DOHH2 (cell line): Measurements from ENCODE around the gene PTPN14.

ENCODE experiments used
- CTCF ChIP-seq: fragments of 200-600 bp; sonication (generic); IDR thresholded peaks from one replicate; pipeline ENCODE4 v1.5.1; 2014; ENCODE audit warnings: antibody characterized with exemption, mild to moderate bottlenecking, low read depth, low read length; ENCODE audit not compliant: poor library complexity, severe bottlenecking
- EZH2phosphoT487 ChIP-seq: fragments of 200-600 bp; sonication (generic); IDR thresholded peaks from 2 replicates; pipeline ENCODE4 v1.6.1; 2017; ENCODE audit warnings: borderline replicate concordance, mild to moderate bottlenecking, antibody characterized with exemption, low read length, moderate library complexity, mixed read lengths

- no peak for TF ChIP-seq CTCF
- no peak for TF ChIP-seq EZH2phosphoT487
Measured at GRCh38 chr1:214582289-214582891, 31.0 kb upstream of the PTPN14 start.
